UCSD-AML1 (cell line): ENCODE measurements around the gene SLC46A1.
"Not testable (repeated sequence)": the region's sequence is repeated elsewhere in the genome, so short reads cannot be mapped to it uniquely, and the experiment has no call there.

Source experiments
- DNase-seq: peaks from one replicate; lab custom pipeline; 2025; ENCODE audit not compliant: unreplicated experiment; lab: John Stamatoyannopoulos, UW

SLC46A1 gene

DNA sequence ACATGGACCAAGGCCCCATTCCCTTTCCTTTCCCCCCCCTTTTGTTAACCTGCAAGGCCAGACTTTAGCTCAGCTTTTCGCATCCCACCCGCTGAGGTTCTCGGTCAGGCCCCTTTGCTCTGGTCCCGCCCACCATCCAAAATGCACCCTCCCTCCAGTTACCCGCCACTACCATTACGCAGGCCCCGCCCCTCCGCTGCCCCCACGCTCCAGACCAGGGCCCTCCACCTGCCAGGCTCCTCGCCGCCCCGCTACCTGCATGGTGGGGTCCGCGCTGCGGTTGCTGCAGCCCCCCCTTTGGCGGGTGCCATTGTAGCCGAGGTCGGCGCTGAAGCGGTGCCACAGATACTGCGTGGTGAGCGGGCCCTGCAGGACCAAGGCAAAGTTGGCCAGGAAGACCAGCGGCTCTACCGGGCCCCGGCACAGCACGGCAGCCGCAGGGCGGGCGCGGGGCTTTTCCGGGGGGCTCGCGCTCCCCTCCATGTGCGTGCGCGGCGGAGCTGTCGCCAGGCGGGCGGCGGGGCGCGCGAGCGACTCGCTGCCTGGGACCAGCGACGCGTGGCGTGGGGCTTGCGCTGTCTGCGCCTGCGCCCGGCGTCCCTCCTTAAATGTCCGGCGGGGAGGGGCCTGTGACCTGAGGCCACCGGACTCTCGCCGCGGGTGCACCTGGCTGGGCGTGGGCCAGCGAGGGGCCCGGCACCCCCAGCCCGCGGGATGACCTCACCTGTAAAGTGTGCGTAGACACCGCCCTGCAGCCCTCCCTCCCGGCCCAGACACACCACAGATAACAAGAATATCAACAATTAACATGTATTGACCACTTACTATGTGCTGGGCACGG, at the start of gene SLC46A1:
Gene SLC46A1, minus strand, starts transcription at position 581 of the 841 bp plus-strand sequence. Its CDS starts 98 bp downstream, at position 483.
- peak; percentile 54 for DNase-seq

DNA sequence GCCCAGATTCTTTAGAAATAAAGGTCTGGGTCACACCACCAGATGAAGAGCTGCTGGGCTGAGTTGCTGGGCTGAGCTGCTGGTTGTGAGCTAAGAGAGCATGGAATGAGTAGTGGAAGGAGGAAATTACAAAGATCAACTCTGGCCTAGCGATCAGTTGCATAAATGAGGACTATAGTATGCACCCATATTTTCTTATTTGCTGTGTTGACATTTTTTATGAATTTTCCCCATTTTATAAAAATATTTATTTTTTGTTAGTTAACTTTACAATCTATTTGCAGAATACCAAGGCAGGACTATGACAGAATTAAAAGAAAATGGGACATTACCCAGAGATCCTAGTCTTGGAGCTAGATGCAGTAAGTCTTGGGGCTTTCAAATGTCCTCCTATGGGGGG, 43.8 kb upstream of the SLC46A1 start:
- no peak for DNase-seq

DNA sequence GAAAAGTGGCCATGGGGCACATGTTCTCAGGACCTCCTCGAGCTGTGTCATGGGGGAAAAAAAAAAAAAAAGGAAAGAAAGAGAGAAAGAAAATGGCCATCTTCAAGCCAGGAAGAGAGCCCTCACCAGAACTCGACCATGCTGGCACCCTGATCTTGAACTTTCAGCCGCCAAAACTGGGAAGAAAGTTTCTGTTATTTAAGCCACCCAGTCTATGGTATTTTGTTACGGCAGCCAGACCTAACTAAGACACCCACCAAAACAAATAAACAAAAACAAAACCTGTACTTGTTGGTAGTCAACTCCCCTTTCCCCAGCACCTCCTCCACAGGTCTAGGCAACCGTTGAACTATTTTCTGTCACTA, 41.4 kb upstream of the SLC46A1 start:
- no peak for DNase-seq

DNA sequence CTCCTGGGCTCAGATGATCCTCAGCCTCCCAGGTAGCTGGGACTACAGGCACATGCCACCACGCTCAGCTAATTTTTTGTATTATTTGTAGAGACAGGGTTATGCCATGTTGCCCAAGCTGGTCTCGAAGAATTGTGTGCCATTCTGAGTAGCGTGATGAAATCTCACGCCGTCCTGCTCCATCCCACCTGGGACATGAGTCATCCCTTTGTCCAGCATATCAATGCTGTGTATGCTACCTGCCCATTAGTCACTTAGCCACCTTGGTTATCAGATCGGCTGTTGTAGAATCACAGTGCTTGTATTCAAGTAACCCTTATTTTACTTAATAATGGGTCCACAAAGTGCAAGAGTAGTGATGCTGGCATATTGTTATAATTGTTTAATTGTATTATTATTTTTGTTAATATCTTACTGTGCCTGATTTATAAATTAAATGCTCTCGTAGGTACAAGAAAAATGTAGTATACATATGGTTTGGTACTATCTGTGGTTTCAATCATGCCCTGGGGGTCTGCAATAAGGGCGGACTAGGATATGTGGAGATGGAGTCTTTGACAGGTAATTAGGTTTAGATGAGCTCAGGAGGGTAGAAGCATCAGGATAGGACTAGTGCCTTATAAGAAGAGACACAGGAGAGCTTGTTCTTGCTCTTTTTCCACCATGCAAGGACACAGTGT, 40.8 kb upstream of the SLC46A1 start:
- DNase-seq = no peak

DNA sequence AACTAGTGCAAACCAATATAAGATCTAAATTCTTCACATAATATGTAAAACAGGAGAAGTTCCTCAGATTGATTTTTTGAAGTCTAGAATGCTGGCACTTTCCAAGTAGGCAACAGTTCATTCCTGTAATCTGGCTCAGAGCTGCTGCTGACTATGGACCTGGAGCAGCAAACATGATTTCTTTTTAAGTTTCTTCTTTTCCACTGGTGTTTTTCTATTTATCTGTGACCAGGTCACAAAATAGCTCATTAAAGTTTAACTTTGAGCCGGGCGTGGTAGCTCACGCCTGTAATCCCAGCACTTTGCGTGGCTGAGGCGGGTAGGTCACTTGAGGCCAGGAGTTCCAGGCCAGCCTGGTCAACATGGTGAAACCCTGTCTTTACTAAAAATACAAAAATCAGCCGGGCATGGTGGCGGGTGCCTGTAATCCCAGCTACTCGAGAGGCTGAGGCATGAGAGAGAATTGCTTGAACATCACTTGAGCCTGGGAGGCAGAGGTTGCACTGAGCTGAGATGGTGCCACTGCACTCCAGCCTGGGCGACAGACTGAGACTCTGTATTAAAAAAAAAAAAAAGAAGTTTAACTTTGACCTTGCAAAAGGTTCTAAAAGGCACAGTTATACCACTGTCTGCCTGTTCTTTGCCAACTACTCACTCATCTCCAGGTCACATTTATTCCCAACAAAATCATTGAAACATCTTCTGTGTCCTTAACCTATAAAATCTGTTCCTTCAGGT, 38.1 kb upstream of the SLC46A1 start:
- DNase-seq = no peak

DNA sequence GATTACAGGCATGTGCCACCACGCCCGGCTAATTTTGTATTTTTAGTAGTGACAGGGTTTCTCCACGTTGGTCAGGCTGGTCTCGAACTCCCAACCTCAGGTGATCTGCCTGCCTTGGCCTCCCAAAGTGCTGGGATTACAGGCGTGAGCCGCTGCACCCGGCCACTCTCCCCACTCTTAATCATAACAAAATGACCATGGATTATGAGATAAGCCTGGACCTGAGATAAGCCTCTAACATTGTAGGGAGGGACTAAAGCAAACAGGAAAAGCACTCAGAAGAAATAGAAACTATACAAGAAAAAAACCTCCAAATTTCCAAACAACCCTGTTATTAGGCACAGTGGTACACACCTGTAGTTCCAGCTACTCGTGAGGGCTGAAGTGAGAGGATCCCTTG, 28.3 kb upstream of the SLC46A1 start:
- not testable (repeated sequence) for DNase-seq

DNA sequence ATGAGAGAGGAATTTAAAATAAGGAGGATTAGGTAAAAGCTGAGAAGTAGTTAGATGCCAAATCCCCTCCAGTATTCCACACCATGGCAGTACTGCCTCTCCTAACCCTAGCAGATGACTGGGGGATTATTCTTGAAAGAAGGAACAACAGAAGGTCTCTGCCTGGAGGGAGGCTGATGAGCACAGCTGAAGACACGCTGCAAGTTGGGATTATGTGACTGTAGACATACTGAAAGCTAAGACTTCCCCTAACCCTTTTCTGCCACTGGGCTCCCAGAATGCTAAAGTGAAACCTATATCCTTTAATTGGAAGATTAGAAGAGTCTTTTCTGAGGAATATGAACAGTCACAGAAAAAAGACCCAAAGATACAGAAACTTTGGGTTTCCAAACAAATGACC, 27.7 kb upstream of the SLC46A1 start:
- DNase-seq = no peak

DNA sequence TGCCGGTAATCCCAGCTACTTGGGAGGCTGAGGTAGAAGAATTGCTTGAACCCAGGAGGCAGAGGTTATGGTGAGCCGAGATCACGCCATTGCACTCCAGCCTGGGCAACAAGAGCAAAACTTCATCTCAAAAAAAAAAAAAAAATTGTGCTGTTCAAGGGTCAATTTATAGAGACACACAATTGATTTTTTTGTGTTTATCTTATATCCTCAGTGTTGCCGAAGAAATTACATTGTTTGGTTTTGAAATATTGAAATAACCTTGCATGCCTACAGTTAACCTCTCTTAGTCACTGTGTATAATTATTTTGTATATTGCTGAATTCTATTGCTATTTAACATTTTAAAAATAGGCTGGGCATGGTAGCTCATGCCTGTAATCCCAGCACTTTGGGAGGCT, 22.0 kb upstream of the SLC46A1 start:
- not testable (repeated sequence) for DNase-seq

DNA sequence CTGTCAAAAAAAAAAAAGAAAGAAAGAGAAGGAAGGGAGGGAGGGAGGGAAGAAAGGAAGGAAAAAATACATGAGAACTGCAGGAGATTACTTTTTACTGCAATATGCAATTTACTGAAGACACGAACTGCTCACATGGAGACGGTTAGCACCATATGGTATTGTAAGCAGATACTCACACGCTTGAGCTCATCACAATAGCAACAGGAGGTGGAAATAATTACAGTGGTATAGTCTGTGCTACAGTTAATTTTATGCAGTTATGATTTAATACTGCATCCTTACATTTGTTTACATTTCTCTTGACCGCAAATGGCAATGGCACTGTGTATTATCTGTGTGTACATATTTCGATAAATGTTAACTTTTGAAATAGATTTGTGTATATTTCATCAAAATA, 21.4 kb upstream of the SLC46A1 start:
- no peak for DNase-seq

DNA sequence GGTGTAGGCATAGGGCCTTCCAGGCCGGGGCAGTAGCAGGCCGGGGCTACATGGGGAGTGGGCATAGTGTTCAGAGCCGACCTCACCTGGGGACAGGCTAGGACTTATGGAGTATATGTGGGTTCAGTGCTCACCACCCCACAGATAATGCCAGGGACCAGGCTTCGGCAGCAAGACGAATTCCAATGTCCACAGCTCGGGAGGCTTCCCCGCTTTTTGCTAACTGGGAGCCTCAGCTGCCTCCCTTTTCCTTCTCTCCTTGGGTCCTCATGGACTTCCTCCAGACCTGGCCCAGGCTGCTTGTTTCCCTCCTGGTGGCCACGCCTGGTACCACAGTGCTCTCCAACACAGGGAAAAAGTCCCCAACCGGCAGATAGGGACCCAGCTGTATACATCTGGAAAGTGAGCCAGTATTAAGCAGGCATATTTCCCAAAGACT, 20.1 kb upstream of the SLC46A1 start:
- DNase-seq = peak; percentile 29

DNA sequence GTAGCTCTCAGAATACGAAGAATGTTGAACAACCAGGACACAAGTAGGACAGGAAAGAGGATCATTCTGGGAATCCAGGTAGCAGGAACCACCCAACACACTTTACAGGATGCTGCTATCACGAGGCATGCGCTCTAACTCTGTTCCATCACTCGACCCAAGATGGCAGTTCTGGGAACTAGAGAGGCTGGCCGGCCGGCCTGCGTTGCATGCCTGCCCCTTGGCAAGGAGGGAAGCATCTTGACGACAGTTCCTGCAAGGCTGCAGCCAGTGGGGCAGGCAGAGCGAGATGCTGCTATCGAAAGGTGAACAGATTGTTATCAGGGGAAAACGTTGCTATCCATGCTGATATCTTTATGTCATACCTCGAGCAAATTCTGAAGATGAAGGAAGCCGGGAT, 19.2 kb upstream of the SLC46A1 start:
- DNase-seq = no peak

DNA sequence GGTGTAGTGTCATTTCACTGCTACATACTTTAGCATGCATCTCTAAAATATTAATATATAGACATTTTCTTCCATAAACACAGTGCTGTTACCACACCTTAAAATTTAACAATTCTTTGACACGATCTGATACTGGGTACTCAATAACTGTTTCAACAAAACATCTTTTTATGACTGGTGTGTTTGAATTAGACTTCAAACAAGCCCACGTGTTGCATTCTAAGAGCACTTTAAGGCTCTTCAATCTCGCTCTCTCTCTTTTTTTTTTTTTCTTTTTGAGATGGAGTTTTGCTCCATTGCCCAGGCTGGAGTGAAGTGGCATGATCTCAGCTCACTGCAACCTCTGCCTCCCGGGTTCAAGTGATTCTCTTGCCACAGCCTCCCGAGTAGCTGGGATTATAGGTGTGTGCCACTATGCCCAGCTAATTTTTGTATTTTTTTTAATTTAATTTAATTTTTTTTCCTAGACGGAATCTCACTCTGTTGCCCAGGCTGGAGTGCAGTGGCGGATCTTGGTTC, 15.8 kb upstream of the SLC46A1 start:
- DNase-seq = no peak

DNA sequence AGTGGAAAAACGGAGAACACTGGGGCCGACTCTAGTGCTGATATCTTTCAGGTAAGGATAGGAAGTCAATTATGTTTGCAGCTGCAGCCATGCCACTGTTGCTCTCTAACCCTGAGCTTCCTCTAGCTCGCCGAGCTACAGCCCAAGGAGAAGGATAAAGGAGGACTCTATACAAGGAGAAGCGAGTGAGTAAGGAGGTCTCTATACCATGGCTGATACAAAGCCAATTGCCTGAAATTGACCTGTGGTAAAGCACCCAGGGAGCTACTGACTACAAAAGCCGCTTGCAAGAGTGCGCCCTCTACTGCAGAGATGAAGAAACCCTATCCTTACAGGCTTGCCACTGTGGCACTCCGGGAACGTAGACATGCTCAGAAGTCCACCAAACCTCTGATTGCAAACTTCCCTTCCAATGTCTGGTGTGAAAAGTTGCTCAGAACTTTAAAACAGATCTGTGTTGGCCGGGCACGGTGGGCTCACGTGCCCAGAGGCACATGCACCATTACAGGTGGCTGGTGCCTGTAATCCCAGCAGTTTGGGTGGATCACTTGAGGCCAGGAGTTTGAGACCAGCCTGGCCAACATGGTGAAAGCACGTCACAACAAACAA, 10.8 kb upstream of the SLC46A1 start:
- DNase-seq = peak; percentile 40

DNA sequence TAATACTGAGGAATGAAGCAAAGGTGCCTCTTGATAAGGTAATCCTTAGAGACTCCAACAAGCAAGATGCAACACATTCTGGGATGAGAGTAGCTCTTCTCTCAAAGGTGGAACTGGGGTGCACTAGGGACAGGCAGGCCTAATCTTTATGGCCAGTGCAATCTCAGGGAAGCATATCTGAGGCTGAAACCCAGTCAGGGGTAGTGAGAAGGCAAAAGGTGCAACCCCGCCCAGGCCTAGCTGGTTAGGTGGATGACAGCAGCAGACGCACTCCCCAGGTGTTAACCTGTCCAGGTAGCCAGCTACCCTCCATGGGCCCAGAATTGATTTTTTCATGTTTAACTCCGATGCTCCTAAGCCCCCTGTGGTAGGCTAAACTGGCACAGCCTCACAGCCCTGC, 9.9 kb upstream of the SLC46A1 start:
- no peak for DNase-seq

DNA sequence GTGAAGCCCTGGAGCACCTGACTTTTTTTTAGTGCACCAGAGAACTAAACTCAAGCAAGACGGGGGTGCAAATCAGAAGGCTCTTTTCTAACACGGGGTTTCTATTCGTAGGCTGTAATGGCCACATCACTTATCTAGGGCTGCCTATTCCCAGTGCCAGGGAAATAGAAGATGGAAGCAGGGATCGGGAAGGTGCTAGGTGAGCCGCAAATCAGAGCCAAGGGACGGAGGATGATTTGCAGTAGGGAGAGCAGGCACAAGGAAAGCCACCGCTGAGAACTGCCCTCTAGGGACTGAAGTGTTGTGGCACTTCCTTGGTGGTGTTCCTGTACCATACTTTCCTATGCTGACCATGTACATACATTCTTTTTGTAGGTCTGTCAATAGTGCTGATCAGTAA, 7.8 kb upstream of the SLC46A1 start:
- DNase-seq = no peak

DNA sequence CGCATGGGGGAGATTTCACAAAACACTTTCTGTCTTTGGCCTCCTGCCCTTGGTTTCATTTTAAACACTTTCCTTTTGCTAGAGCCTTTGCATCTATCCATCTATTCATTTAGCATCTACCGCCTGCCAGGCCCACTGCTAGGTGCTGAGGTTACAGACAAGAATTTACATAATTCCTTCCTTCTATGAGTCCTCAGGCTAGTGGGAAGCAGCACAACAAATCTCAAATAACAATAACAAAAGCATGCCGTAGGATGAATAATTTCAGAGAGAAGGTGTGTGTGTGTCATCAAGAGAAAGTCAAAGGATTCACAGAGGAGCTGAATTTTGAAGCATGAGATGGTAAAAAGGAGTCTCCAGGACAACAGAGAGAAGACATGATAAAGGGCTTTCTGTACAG, 6.1 kb upstream of the SLC46A1 start:
- no peak for DNase-seq

DNA sequence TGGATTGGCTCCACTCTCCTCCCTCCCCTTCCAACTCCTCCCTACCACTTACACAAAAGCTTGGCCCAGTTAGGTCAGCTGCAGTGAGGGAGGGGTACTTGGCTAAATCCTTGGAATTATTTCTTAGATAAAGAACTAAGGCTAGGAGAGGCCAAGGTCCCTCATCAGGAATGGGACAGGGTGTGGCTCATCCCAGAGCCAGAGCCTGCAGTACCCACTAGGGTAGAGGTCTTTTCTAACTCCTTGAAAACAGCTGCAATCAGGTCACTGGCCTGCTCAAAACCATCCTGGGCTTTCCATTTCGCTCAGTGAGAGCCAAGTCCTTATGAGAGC, 1.9 kb upstream of the SLC46A1 start:
- DNase-seq = no peak

DNA sequence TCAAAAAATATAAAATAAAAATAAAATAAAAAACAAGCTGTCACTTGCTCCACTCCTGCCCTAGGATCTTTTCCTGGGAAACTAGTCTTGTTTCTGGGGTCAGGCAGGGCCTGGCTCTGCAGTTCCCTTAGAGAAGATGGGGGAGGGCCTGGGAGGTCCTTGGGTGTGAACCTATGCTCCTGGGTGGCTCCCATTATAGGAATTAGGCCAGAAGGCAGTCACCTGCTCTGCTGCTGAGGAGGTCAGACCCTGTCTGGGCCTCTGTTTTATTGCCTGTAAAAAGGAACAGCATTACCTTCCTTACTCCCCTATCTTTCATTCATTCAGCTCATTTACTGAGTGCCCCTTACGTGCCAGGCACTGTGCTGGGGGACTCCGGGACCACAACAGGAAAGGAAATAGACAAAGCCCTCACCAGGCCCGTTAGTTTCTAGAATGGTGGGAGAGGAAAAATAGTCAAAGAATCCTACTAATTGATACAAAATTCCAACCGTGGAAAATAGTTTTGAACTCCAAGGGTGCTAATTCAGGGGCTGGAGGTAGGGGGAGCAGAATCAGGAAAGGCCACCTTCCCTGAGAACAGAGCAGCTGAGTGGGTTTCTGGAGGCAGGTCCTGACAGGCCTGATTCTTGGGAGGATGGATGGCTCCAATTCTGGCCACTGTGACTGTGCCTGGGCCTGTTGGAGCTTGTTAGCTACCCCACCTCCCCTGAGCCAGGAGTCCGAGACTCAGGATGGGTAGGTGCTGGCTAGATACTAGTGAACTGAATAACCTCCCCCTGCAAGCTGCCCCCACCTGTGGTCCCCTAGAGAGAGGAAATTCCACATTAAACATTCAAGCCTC, 1.3 kb upstream of the SLC46A1 start:
- no peak for DNase-seq

DNA sequence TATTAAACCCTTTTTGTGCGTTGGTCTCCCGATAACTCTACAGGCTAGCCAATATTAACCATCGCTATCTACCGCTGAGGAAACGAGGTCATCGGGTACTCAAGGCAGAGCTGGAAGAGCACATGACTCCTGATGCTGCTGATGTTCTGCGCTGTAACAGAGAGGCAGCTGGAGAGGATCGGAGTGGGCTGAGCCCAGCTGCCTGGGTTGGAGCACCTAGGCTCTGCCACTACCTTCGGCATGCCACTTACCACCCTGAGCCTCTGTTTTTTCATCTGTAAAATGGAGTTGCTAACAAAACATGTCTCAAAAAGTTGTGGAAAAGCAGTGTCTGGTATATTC, 432 bp upstream of the SLC46A1 start:
- no peak for DNase-seq

DNA sequence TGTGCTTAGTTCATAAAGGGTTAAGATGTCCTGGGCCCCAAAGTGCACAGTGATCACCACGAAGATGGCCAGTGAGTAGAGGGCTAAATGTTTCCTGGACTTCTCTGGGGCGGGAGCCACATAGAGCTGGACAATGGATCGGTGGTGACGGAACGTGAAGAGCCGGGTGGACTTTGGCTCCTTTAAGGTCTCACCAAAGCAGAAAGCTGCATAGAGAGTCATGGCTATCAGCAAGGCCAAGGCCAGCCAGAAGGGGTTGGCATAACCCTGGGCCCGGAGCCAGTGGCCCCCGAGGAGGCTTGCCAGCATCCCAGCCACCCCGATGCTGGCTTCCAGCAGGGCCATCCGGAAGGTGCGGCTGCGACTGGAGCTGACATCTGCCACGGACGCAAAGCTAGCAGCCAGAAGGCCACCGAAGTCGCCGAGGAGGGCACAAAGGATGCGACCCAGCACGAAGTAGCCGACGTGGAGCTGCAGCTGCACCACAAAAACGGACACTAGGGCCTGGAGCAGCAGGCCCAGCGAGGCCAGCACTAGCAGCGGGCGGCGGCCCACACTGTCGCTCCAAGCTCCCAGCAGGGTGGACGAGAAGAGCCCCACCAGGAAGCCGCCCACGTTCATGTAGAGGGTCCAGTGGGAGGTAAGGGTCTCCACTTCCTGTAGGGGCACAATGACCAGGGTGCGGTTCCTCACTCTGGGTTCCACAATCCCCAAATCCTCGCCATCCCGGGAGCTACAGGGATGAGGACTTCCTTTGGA, 1.0 kb downstream of the SLC46A1 start:
- DNase-seq = no peak
